Right lung (tissue), 5 donors: Measurements from ENCODE around the gene DYNC2I2. TPM values are rescaled to one million over a fixed set of nuclear protein-coding genes. Genes with fewer than 3 reads are reported as not detected.
"Not testable (repeated sequence)": the region's sequence is repeated elsewhere in the genome, so short reads cannot be mapped to it uniquely, and the experiment has no call there.

Experiments
- DNase-seq, 2 donors: peaks; one replicate each; pipeline ENCODE4 v3.0.0-alpha.2; 2013
- polyA plus RNA-seq, 5 donors: library from polyadenylated mRNA; unstranded; fragments of 120-200 nt; gene quantifications; one replicate each; pipeline versions ENCODE4 v1.2.1 to v1.2.3, GENCODE V29; 2013; ENCODE audit warnings: inconsistent platforms in 1 of 5, low replicate concordance in 1 of 5; ENCODE audit not compliant: insufficient read length in 5 of 5, insufficient read depth in 1 of 5

DYNC2I2 gene
- polyA plus RNA-seq, 5 donors = 38.7 to 66.0 (median 46.9) TPM

GRCh38 chr9:128619779-128620178 is 36.9 kb downstream of the DYNC2I2 start:
- no peak for DNase-seq

- no peak for DNase-seq
Measured at GRCh38 chr9:128619127-128619526, 37.5 kb downstream of the DYNC2I2 start.

- no peak for DNase-seq
Measured at GRCh38 chr9:128617943-128618342, 38.7 kb downstream of the DYNC2I2 start.

GRCh38 chr9:128615571-128615970 is 41.1 kb downstream of the DYNC2I2 start:
- DNase-seq = no peak

GRCh38 chr9:128614728-128615127 is 41.9 kb downstream of the DYNC2I2 start:
- no peak for DNase-seq

- DNase-seq = no peak
Measured at GRCh38 chr9:128611600-128612394, 44.9 kb downstream of the DYNC2I2 start.

GRCh38 chr9:128610897-128611296 is 45.8 kb downstream of the DYNC2I2 start:
- DNase-seq = no peak

GRCh38 chr9:128607642-128608350 is 48.9 kb downstream of the DYNC2I2 start:
- DNase-seq = no peak

- no peak for DNase-seq
Measured at GRCh38 chr9:128603697-128604096, 53.0 kb downstream of the DYNC2I2 start.

GRCh38 chr9:128600099-128600498 is 56.5 kb downstream of the DYNC2I2 start:
- no peak for DNase-seq

GRCh38 chr9:128595471-128595870 is 61.2 kb downstream of the DYNC2I2 start:
- DNase-seq = no peak

- no peak for DNase-seq
Measured at GRCh38 chr9:128593856-128594255, 62.8 kb downstream of the DYNC2I2 start.

GRCh38 chr9:128593039-128593438 is 63.6 kb downstream of the DYNC2I2 start:
- DNase-seq = no peak

- DNase-seq = no peak
Measured at GRCh38 chr9:128588581-128589233, 67.9 kb downstream of the DYNC2I2 start.

GRCh38 chr9:128587453-128587852 is 69.2 kb downstream of the DYNC2I2 start:
- DNase-seq = no peak

- DNase-seq = not testable (repeated sequence)
Measured at GRCh38 chr9:128586934-128587333, 69.7 kb downstream of the DYNC2I2 start.

- DNase-seq = not testable (repeated sequence)
Measured at GRCh38 chr9:128585155-128585554, 71.5 kb downstream of the DYNC2I2 start.

Other genes starting within 250 kb of the DYNC2I2 start
- gene CERCAM, start 236.0 kb downstream of the DYNC2I2 start, polyA plus RNA-seq = 10 to 100 TPM; 35.6 to 64.0 (median 50.3) TPM
- gene ODF2, start 200.8 kb downstream of the DYNC2I2 start, polyA plus RNA-seq = 10 to 100 TPM; 54.5 to 64.8 (median 58.6) TPM
- gene GLE1, start 152.1 kb downstream of the DYNC2I2 start, polyA plus RNA-seq = 10 to 100 TPM; 26.3 to 30.6 (median 30.0) TPM
- 100 to 1,000 TPM; 239 to 343 (median 288) TPM for gene SPTAN1, start 104.3 kb downstream of the DYNC2I2 start, polyA plus RNA-seq
- gene SET, start 32.4 kb upstream of the DYNC2I2 start, polyA plus RNA-seq = 100 to 1,000 TPM; 498 to 635 (median 599) TPM
- 10 to 100 TPM; 11.6 to 13.8 (median 12.8) TPM for gene PKN3, start 45.7 kb upstream of the DYNC2I2 start, polyA plus RNA-seq
- gene ZDHHC12, start 67.3 kb upstream of the DYNC2I2 start, polyA plus RNA-seq = 10 to 100 TPM in 2 of 5 donors, 1 to 10 TPM in 3; 8.3 to 14.6 (median 9.6) TPM
- 10 to 100 TPM; 20.4 to 32.3 (median 28.7) TPM for gene ZER1, start 115.1 kb upstream of the DYNC2I2 start, polyA plus RNA-seq
- 10 to 100 TPM; 20.5 to 30.0 (median 26.3) TPM for gene TBC1D13, start 130.4 kb upstream of the DYNC2I2 start, polyA plus RNA-seq
- 10 to 100 TPM in 1 of 5 donors, 1 to 10 TPM in 4; 2.7 to 12.8 (median 4.9) TPM for gene ENDOG, start 161.7 kb upstream of the DYNC2I2 start, polyA plus RNA-seq
- gene SPOUT1, start 172.9 kb upstream of the DYNC2I2 start, polyA plus RNA-seq = 10 to 100 TPM; 23.3 to 48.0 (median 33.9) TPM
- 10 to 100 TPM in 1 of 5 donors, 1 to 10 TPM in 4; 6.6 to 10.1 (median 7.9) TPM for gene KYAT1, start 225.1 kb upstream of the DYNC2I2 start, polyA plus RNA-seq
- 10 to 100 TPM; 23.2 to 30.0 (median 26.5) TPM for gene LRRC8A, start 225.3 kb upstream of the DYNC2I2 start, polyA plus RNA-seq